Omental fat pad (tissue), 4 donors: ENCODE measurements around the gene TMEM25. TPM values are rescaled to one million over a fixed set of nuclear protein-coding genes. Genes with fewer than 3 reads are reported as not detected.

Experiments used
- ATAC-seq: fragments of 150-250 bp; one replicate; pipeline ENCODE4 v1.9.1; 2016; ENCODE audit warnings: mild to moderate bottlenecking, moderate library complexity; ENCODE audit not compliant: low FRiP score
- DNase-seq: peaks from one replicate; pipeline ENCODE4 v3.0.0-alpha.2; 2019; ENCODE audit warnings: low spot score
- CTCF ChIP-seq, 3 donors: fragments of 450-650 bp; IDR thresholded peaks; one replicate each; pipeline ENCODE4 v1.5.1; 2016 to 2017; ENCODE audit warnings: antibody characterized with exemption in 3 of 3, mild to moderate bottlenecking in 3 of 3, moderate library complexity in 2 of 3
- total RNA-seq, 4 donors: library from RNA; depleted of rRNA; stranded (reverse); fragments of >200 nt; gene quantifications; one replicate each; pipeline ENCODE4 v1.1.0, GENCODE V29; 2016

The TMEM25 gene
- total RNA-seq, 4 donors from 2014 or later, result 9.1 to 19.9 (median 11.8) TPM

- TF ChIP-seq CTCF (IDR thresholded peaks at IDR 0.05), result no peak
- no peak for ATAC-seq
Measured at GRCh38 chr11:118531597-118532084, 649 bp downstream of the TMEM25 start.

GRCh38 chr11:118532091-118532490 lies 1.1 kb downstream of the TMEM25 start:
- no peak for TF ChIP-seq CTCF (IDR thresholded peaks at IDR 0.05)
- no peak for ATAC-seq
- DNase-seq, result no peak

More at GRCh38 chr11:118531597-118532084, 649 bp downstream of the TMEM25 start:
- DNase-seq, result no peak

GRCh38 chr11:118532852-118533768 lies 2.1 kb downstream of the TMEM25 start:
- no peak for ATAC-seq
- DNase-seq, result no peak
- no peak for TF ChIP-seq CTCF (IDR thresholded peaks at IDR 0.05)

GRCh38 chr11:118533769-118534729 lies 3.1 kb downstream of the TMEM25 start:
- DNase-seq, result no peak
- TF ChIP-seq CTCF (IDR thresholded peaks at IDR 0.05), result no peak
- no peak for ATAC-seq

GRCh38 chr11:118535261-118535660 lies 4.3 kb downstream of the TMEM25 start:
- TF ChIP-seq CTCF (IDR thresholded peaks at IDR 0.05), result no peak
- ATAC-seq, result no peak
- DNase-seq, result no peak

GRCh38 chr11:118536726-118537125 lies 5.7 kb downstream of the TMEM25 start:
- TF ChIP-seq CTCF (IDR thresholded peaks at IDR 0.05), result no peak
- no peak for ATAC-seq
- DNase-seq, result no peak
